Trophoblast cell (in vitro differentiated cells and primary cell): Measurements from ENCODE around the gene LGALS9B.
"Not testable (repeated sequence)": the region's sequence is repeated elsewhere in the genome, so short reads cannot be mapped to it uniquely, and the experiment has no call there.

Experiments used
- DNase-seq, 2 donors: peaks; one replicate each; pipeline ENCODE4 v3.0.0-alpha.2; 2016
- H2AFZ ChIP-seq: 2 replicates; pipeline ENCODE4 v1.6.1; 2013; ENCODE audit warnings: low read length, moderate library complexity, mild to moderate bottlenecking; ENCODE audit not compliant: insufficient read depth, poor library complexity
- H2AK5ac ChIP-seq: 2 replicates; pipeline ENCODE4 v1.6.1; 2013; ENCODE audit warnings: mild to moderate bottlenecking, low read length
- H2BK120ac ChIP-seq: 2 replicates; pipeline ENCODE4 v1.6.1; 2013; ENCODE audit warnings: low read length, mild to moderate bottlenecking, moderate library complexity; ENCODE audit not compliant: insufficient read depth, poor library complexity
- H2BK12ac ChIP-seq: 2 replicates; pipeline ENCODE4 v1.6.1; 2013; ENCODE audit warnings: mild to moderate bottlenecking, low read length, moderate library complexity
- H2BK5ac ChIP-seq: 2 replicates; pipeline ENCODE4 v1.6.1; 2013; ENCODE audit warnings: low read length, low read depth, moderate library complexity, mild to moderate bottlenecking; ENCODE audit not compliant: poor library complexity
- H3K14ac ChIP-seq: 2 replicates; pipeline ENCODE4 v1.6.1; 2013; ENCODE audit warnings: mild to moderate bottlenecking, low read length
- H3K18ac ChIP-seq: 2 replicates; pipeline ENCODE4 v1.6.1; 2013; ENCODE audit warnings: mild to moderate bottlenecking, low read length
- H3K23ac ChIP-seq: 2 replicates; pipeline ENCODE4 v1.6.1; 2013; ENCODE audit warnings: low read length
- H3K27ac ChIP-seq: 2 replicates; pipeline ENCODE4 v1.5.1; 2013; ENCODE audit warnings: low read depth, mild to moderate bottlenecking, inconsistent platforms, low read length, moderate library complexity
- H3K27me3 ChIP-seq: 2 replicates; pipeline ENCODE4 v1.6.1; 2013; ENCODE audit warnings: inconsistent platforms, mild to moderate bottlenecking, low read length, moderate library complexity; ENCODE audit not compliant: insufficient read depth
- H3K36me3 ChIP-seq, 2 experiments: 1 replicate in 1 of 2; 2 replicates in 1 of 2; pipeline ENCODE4 v1.6.1; 2013; ENCODE audit warnings: low read length in 2 of 2, mild to moderate bottlenecking in 2 of 2, moderate library complexity in 1 of 2; ENCODE audit not compliant: insufficient read depth in 2 of 2, control insufficient read depth in 1 of 2
- H3K4ac ChIP-seq: 2 replicates; pipeline ENCODE4 v1.6.1; 2013; ENCODE audit warnings: low read depth, mild to moderate bottlenecking, low read length, moderate library complexity
- H3K4me1 ChIP-seq, 2 experiments: 1 replicate in 1 of 2; 2 replicates in 1 of 2; pipeline ENCODE4 v1.6.1; 2013; ENCODE audit warnings: low read length in 2 of 2, mild to moderate bottlenecking in 2 of 2, moderate library complexity in 1 of 2; ENCODE audit not compliant: insufficient read depth in 2 of 2, control insufficient read depth in 1 of 2
- H3K4me2 ChIP-seq: 2 replicates; pipeline ENCODE4 v1.6.1; 2013; ENCODE audit warnings: inconsistent platforms, mild to moderate bottlenecking, low read length, moderate library complexity
- H3K4me3 ChIP-seq: 2 replicates; pipeline ENCODE4 v1.5.1; 2013; ENCODE audit warnings: mild to moderate bottlenecking, low read depth, low read length, inconsistent platforms
- H3K79me1 ChIP-seq: one replicate; pipeline ENCODE4 v1.6.1; 2013; ENCODE audit warnings: low read length
- H3K79me2 ChIP-seq: 2 replicates; pipeline ENCODE4 v1.6.1; 2013; ENCODE audit warnings: low read length, mild to moderate bottlenecking; ENCODE audit not compliant: control insufficient read depth, insufficient read depth, poor library complexity
- H3K9ac ChIP-seq: 2 replicates; pipeline ENCODE4 v1.6.1; 2013; ENCODE audit warnings: mild to moderate bottlenecking, low read length
- H3K9me3 ChIP-seq: 2 replicates; pipeline ENCODE4 v1.6.1; 2013; ENCODE audit warnings: low read depth, mild to moderate bottlenecking, control low read depth, inconsistent platforms, low read length; ENCODE audit not compliant: insufficient read depth
- H4K12ac ChIP-seq: 2 replicates; pipeline ENCODE4 v1.6.1; 2013; ENCODE audit warnings: low read depth, mild to moderate bottlenecking, low read length, moderate library complexity
- H4K8ac ChIP-seq: 2 replicates; pipeline ENCODE4 v1.6.1; 2013; ENCODE audit warnings: low read depth, mild to moderate bottlenecking, low read length, moderate library complexity
- H4K91ac ChIP-seq: one replicate; pipeline ENCODE4 v1.6.1; 2013; ENCODE audit warnings: low read depth, mild to moderate bottlenecking, low read length, moderate library complexity
- WGBS: extraction: QIAGEN DNeasy Blood & Tissue Kit; methylation state at CpG from one replicate; pipeline ENCODE4 v1.1.7; 2013; ENCODE audit warnings: missing lambda C conversion rate; ENCODE audit not compliant: insufficient read length, insufficient coverage; ENCODE audit errors: extremely low coverage; 5-methylcytosine and 5-hydroxymethylcytosine counted together

LGALS9B gene

DNA sequence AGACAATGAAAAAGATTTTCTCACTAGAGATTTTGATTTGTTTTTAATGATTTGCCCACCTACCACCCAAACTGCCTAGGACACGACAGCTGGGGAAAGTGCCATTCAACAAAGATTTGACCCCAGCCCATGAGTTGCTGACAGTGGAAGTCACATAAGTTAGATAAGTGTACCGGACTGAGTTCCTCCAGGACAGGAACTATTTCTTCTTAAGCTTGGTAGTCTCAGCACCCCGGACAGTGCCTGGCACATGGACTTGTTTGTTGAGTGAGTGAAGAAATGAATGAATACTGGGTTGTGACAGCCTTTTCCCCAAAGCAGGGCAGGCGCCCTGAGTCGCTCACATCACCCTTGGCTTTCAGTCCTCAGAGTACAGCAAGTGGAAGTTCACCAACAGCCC, 26.7 kb downstream of the LGALS9B start:
- not testable (repeated sequence) for H3K9me3 ChIP-seq, H4K12ac ChIP-seq, H4K8ac ChIP-seq, H3K4me3 ChIP-seq, H2AK5ac ChIP-seq, H3K9ac ChIP-seq, H2BK12ac ChIP-seq, H3K18ac ChIP-seq, H3K4me2 ChIP-seq, H3K4me1 ChIP-seq, H3K27ac ChIP-seq, H3K23ac ChIP-seq, H3K79me1 ChIP-seq, H3K27me3 ChIP-seq, H3K14ac ChIP-seq, DNase-seq, H3K79me2 ChIP-seq, H2AFZ ChIP-seq, H2BK5ac ChIP-seq, H2BK120ac ChIP-seq, H3K4ac ChIP-seq, H4K91ac ChIP-seq, H3K36me3 ChIP-seq
- no CpG with 5 or more reads among the region's 5 CpGs for WGBS

GRCh38 chr17:20435166-20435565, 32.2 kb downstream of the LGALS9B start:
- not testable (repeated sequence) for H3K4me1 ChIP-seq, H2BK12ac ChIP-seq, H3K9ac ChIP-seq, DNase-seq, H2AFZ ChIP-seq, H3K4me2 ChIP-seq, H3K4me3 ChIP-seq, H3K23ac ChIP-seq, H2AK5ac ChIP-seq, H3K36me3 ChIP-seq, H3K9me3 ChIP-seq, H4K12ac ChIP-seq, H3K79me1 ChIP-seq, H3K18ac ChIP-seq, H3K27me3 ChIP-seq, H3K14ac ChIP-seq, H3K4ac ChIP-seq, H3K27ac ChIP-seq, H4K8ac ChIP-seq, H4K91ac ChIP-seq, H2BK5ac ChIP-seq, H2BK120ac ChIP-seq, H3K79me2 ChIP-seq
- no CpG with 5 or more reads among the region's 3 CpGs for WGBS

GRCh38 chr17:20433382-20433781, 34.0 kb downstream of the LGALS9B start:
- not testable (repeated sequence) for H3K4me3 ChIP-seq, H3K9me3 ChIP-seq, H3K23ac ChIP-seq, H3K18ac ChIP-seq, H3K27me3 ChIP-seq, H3K4ac ChIP-seq, H4K8ac ChIP-seq, H3K79me2 ChIP-seq, H3K4me1 ChIP-seq, H3K36me3 ChIP-seq, H3K9ac ChIP-seq, H3K14ac ChIP-seq, H3K4me2 ChIP-seq, H4K12ac ChIP-seq, H2BK120ac ChIP-seq, H2BK12ac ChIP-seq, DNase-seq, H4K91ac ChIP-seq, H3K27ac ChIP-seq, H3K79me1 ChIP-seq, H2BK5ac ChIP-seq, H2AK5ac ChIP-seq, H2AFZ ChIP-seq
- no CpG with 5 or more reads among the region's 8 CpGs for WGBS

DNA sequence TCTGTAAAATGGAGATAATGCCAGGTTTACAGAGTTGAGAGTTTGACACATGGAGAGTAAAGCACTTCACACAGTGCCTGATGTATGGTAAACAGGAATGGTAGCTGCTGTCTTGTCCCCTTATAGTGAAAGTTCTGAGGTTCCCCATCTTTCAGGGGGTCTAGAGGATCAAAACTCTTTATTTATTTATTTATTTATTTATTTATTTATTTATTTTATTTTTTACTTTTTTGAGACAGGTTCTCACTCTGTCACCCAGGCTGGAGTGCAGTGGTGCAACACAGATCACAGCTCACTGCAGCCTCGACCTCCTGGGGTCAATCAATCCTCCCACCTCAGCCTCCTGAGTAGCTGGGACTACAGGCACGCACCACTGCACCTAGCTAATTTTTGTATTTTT, 40.1 kb downstream of the LGALS9B start:
- not testable (repeated sequence) for H3K4me2 ChIP-seq, H3K27ac ChIP-seq, H2AFZ ChIP-seq

More for the DNA sequence above, 40.1 kb downstream of the LGALS9B start:
- H2BK12ac ChIP-seq, H3K4ac ChIP-seq, H3K9ac ChIP-seq, H3K79me1 ChIP-seq, H3K4me3 ChIP-seq, H4K91ac ChIP-seq, H3K14ac ChIP-seq, H3K9me3 ChIP-seq, H3K36me3 ChIP-seq, H3K23ac ChIP-seq, H2BK120ac ChIP-seq, DNase-seq, H4K8ac ChIP-seq, H4K12ac ChIP-seq, H3K18ac ChIP-seq, H3K4me1 ChIP-seq, H2BK5ac ChIP-seq, H2AK5ac ChIP-seq, H3K27me3 ChIP-seq, H3K79me2 ChIP-seq: not testable (repeated sequence)
- no CpG with 5 or more reads among the region's 2 CpGs for WGBS
